Measurements from ENCODE around the gene DYRK3. TPM values are rescaled to one million over a fixed set of nuclear protein-coding genes. Genes with fewer than 3 reads are reported as not detected.

DYRK3 gene
- total and polyA plus RNA-seq, 9 of the 15 experiments (the other 6 are each of a cell fraction or from before 2014, with no cell fraction given) = 4.5 to 33.7 (median 25.7) TPM

- no peak for TF ChIP-seq E2F8 (IDR thresholded peaks at IDR 0.05; ENCODE audit: low read depth, partially characterized antibody)
- no peak for TF ChIP-seq ZNF408 (CRISPR knock-in tag; IDR thresholded peaks at IDR 0.05; ENCODE audit: low read depth)
- TF ChIP-seq COPS2 (conservative IDR thresholded peaks at IDR 0.05) = no peak
- no peak for TF ChIP-seq ZBTB43 (CRISPR knock-in tag; IDR thresholded peaks at IDR 0.05)
- TF ChIP-seq SLC30A9 (CRISPR knock-in tag; IDR thresholded peaks at IDR 0.05) = no peak
- no peak for TF ChIP-seq MAFK (IDR thresholded peaks at IDR 0.05; ENCODE audit: low read length)
- no peak for TF ChIP-seq JUN (IDR thresholded peaks at IDR 0.05; ENCODE audit: borderline replicate concordance, low read depth, low read length)
- TF ChIP-seq JUN (CRISPR knock-in tag; IDR thresholded peaks at IDR 0.05; ENCODE audit: borderline replicate concordance) = no peak
- TF ChIP-seq LEF1 (IDR thresholded peaks at IDR 0.05) = no peak
- no peak for TF ChIP-seq ATF1 (CRISPR knock-in tag; IDR thresholded peaks at IDR 0.05)
- TF ChIP-seq ATF1 (tag; IDR thresholded peaks at IDR 0.05) = no peak
- no peak for TF ChIP-seq ATF6 (CRISPR knock-in tag; IDR thresholded peaks at IDR 0.05)
- TF ChIP-seq NFATC3 (IDR thresholded peaks at IDR 0.05) = no peak
- no peak for TF ChIP-seq ZNF124 (CRISPR knock-in tag; IDR thresholded peaks at IDR 0.05)
- TF ChIP-seq ZFP91 (CRISPR knock-in tag; IDR thresholded peaks at IDR 0.05) = no peak
- TF ChIP-seq SAFB2 (IDR thresholded peaks at IDR 0.05; ENCODE audit: borderline replicate concordance, low read depth, low read length, severe bottlenecking) = no peak
- TF ChIP-seq ZNF263 (CRISPR knock-in tag; IDR thresholded peaks at IDR 0.05; ENCODE audit: borderline replicate concordance) = no peak
- TF ChIP-seq HNRNPLL (IDR thresholded peaks at IDR 0.05; ENCODE audit: low read depth, low read length, poor library complexity, severe bottlenecking) = no peak
- no peak for TF ChIP-seq DLX4 (CRISPR knock-in tag; IDR thresholded peaks at IDR 0.05)
Measured at GRCh38 chr1:206674236-206674635, 38.9 kb downstream of the DYRK3 start (continued).
